Fibroblast of skin of back (primary cell): ENCODE results near the gene VPS50.
A peak's percentile ranks its signal among the peaks of the same experiment; 100 is the strongest.
"Not testable (repeated sequence)": the region's sequence is repeated elsewhere in the genome, so short reads cannot be mapped to it uniquely, and the experiment has no call there.

Source experiments
- DNase-seq: peaks from one replicate; pipeline ENCODE4 v3.0.0-alpha.2; 2013

The VPS50 gene

GRCh38 chr7:93331706-93332105, 99.5 kb downstream of the VPS50 start:
- DNase-seq, result no peak

- DNase-seq, result no peak
Measured at GRCh38 chr7:93332172-93332571, 100.0 kb downstream of the VPS50 start.

- DNase-seq, result no peak
Measured at GRCh38 chr7:93337052-93337451, 104.9 kb downstream of the VPS50 start.

GRCh38 chr7:93342178-93342577, 110.0 kb downstream of the VPS50 start:
- not testable (repeated sequence) for DNase-seq

- no peak for DNase-seq
Measured at GRCh38 chr7:93350338-93350737, 118.2 kb downstream of the VPS50 start.

GRCh38 chr7:93352881-93353280, 120.7 kb downstream of the VPS50 start:
- no peak for DNase-seq

GRCh38 chr7:93354815-93355214, 122.6 kb downstream of the VPS50 start:
- DNase-seq, result no peak

GRCh38 chr7:93359520-93360198, 127.5 kb downstream of the VPS50 start:
- no peak for DNase-seq

- DNase-seq, result no peak
Measured at GRCh38 chr7:93361853-93362252, 129.7 kb downstream of the VPS50 start.

- DNase-seq, result no peak
Measured at GRCh38 chr7:93364806-93365205, 132.6 kb downstream of the VPS50 start.

- DNase-seq, result peak; percentile 6
Measured at GRCh38 chr7:93365341-93365740, 133.2 kb downstream of the VPS50 start.

GRCh38 chr7:93366816-93367215, 134.7 kb downstream of the VPS50 start:
- no peak for DNase-seq

- DNase-seq, result peak; percentile 6
Measured at GRCh38 chr7:93367254-93367653, 135.1 kb downstream of the VPS50 start.

GRCh38 chr7:93370937-93371336, 138.8 kb downstream of the VPS50 start:
- DNase-seq, result not testable (repeated sequence)

- DNase-seq, result no peak
Measured at GRCh38 chr7:93373537-93373936, 141.4 kb downstream of the VPS50 start.

GRCh38 chr7:93374345-93374940, 142.3 kb downstream of the VPS50 start:
- peak; percentile 50 for DNase-seq

- DNase-seq, result no peak
Measured at GRCh38 chr7:93375603-93376002, 143.4 kb downstream of the VPS50 start.

- DNase-seq, result no peak
Measured at GRCh38 chr7:93378131-93378760, 146.1 kb downstream of the VPS50 start.

- DNase-seq, result no peak
Measured at GRCh38 chr7:93382362-93382761, 150.2 kb downstream of the VPS50 start.

- no peak for DNase-seq
Measured at GRCh38 chr7:93390660-93391059, 158.5 kb downstream of the VPS50 start.

GRCh38 chr7:93392984-93393383, 160.8 kb downstream of the VPS50 start:
- DNase-seq, result no peak

- DNase-seq, result no peak
Measured at GRCh38 chr7:93399642-93400041, 167.5 kb downstream of the VPS50 start.

- no peak for DNase-seq
Measured at GRCh38 chr7:93402944-93403343, 170.8 kb downstream of the VPS50 start.

- no peak for DNase-seq
Measured at GRCh38 chr7:93407239-93407638, 175.1 kb downstream of the VPS50 start.
